ENCODE results near the gene POU5F2.

DNA sequence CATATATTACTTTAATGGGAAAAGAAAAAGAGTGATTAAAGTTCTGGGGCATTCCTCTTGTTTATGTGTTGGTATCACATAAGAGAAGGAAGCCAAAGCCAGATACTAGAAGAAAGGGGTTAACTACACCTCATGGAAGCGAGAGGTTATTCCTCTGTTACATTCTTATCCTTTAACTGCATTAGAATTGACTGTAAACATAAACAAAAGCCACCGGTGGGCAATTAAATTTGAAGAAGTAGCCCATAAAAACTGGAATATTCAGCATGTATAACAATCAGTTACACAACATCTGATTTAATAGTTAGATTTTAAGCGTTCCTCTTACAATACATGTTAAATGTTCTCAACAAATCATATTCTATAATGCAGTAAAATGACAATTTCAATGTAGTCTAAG, 18.8 kb downstream of the POU5F2 start:
- TF ChIP-seq, protein P1, sequence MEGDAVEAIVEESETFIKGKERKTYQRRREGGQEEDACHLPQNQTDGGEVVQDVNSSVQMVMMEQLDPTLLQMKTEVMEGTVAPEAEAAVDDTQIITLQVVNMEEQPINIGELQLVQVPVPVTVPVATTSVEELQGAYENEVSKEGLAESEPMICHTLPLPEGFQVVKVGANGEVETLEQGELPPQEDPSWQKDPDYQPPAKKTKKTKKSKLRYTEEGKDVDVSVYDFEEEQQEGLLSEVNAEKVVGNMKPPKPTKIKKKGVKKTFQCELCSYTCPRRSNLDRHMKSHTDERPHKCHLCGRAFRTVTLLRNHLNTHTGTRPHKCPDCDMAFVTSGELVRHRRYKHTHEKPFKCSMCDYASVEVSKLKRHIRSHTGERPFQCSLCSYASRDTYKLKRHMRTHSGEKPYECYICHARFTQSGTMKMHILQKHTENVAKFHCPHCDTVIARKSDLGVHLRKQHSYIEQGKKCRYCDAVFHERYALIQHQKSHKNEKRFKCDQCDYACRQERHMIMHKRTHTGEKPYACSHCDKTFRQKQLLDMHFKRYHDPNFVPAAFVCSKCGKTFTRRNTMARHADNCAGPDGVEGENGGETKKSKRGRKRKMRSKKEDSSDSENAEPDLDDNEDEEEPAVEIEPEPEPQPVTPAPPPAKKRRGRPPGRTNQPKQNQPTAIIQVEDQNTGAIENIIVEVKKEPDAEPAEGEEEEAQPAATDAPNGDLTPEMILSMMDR (IDR thresholded peaks at IDR 0.05): no peak
- TF ChIP-seq ZFX (IDR thresholded peaks at IDR 0.05; ENCODE audit: borderline replicate concordance): no peak

Measured in 22Rv1 (cell line).